Measurements from ENCODE around the gene FBXL17.
A peak's percentile ranks its signal among the peaks of the same experiment; 100 is the strongest.
"Not testable (repeated sequence)": the region's sequence is repeated elsewhere in the genome, so short reads cannot be mapped to it uniquely, and the experiment has no call there.

The FBXL17 gene

DNA sequence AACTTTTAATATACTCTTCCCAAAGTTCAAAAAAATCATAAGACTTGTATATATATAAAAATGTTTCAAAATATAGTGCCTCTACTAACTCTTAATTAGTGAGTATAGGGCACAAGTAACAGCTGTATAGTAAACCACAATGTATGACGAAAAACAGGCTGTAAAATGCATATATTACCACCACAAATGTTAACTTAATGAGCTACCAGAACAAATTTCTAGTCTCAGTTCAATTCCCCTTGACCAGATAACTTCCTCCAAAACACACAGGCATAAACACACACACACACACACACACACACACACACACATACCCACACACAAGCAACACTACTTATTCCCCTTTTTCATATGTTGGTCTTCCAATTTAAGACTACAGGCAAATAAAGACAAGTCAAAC lies 78.8 kb downstream of the FBXL17 start:
- no peak for DNase-seq

DNA sequence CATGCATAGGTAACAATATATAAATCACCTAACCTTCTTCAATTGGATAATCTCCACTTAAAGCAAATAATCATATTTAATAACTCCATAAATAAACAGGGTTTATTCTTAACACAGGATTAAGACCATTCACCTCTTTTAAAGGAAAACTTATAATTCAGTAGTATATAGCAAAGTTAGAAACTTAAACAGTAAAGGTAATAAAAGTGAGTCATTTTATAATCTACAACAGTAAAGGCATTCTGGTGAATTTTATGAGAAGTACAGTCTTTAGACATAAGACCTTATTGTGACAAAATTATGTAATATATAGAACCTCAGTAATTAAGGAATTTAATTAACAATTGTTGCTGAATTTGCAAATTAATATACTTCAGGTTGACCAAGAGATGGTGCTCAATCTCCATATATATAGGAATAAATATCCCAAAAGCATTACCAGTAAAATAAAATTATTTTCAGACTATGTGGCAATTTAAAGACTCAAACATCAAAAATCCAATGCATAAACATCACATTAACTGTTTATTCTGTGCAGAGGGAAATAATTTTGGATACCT lies 84.8 kb downstream of the FBXL17 start:
- DNase-seq = no peak

GRCh38 chr5:108295578-108296368 lies 86.1 kb downstream of the FBXL17 start:
- DNase-seq = no peak

- no peak for DNase-seq
Measured at GRCh38 chr5:108280960-108281569, 100.8 kb downstream of the FBXL17 start.

DNA sequence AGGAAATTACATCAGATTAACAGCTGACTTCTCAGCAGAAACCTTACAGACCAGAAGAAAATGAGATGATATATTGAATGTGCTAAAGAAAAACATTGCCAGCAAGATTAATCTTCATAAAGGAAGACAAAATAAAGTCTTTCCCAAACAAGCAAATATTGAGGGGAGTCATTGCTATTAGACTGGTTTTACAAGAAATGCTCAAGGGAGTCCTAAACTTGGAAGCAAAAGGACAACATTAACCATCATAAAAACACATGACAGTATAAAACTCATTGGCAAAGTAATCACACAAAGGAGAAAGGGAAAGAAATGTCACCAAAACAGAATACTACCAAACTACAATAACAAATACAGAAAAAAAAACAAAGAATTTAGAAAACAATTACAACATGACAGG lies 101.7 kb downstream of the FBXL17 start:
- DNase-seq = no peak

DNA sequence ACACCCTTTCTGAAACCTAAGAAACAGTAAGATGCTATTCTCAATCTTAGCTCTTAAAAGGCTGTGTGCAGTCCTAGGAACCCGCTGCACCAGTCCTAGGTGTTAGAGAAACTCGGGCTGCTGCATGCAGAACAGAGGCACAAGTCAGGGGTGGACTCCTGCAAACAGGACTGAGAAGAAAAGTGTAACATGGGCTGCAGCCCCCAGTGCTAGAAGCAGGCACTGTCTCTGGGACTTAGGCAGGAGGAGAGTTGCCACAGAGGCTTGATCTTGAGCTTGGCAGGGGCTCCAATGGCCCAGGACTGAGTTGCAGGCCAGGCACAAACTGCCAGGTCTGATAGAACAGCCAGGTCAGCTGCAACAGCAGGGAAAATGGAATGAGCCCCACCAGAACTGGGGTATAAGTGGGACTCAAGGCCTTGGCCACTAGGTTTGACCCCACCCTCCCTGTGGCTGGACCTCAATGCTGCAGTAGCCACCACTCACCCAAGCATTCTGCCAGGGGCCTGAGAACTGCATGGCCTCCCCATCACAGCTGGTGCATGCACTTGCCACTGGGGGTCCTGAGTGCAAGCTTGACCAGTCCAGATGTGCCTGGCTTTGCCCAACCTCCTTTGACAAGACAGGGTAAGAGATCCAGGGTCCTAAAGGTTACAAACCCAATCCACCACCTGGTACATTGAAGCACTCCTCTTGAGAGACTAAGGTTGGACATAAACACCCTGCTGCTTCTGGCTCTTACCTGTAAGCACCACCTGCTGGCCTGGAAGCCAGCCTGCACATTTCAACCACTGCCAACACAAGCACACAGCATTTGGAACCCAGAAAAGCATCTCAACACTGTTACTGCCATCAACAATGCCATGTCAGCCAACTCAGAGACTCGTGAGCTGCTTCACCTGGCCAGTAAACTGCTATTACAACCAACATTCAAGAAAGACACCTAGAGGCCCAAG lies 103.3 kb downstream of the FBXL17 start:
- DNase-seq = no peak

- DNase-seq = peak; percentile 77
Measured at GRCh38 chr5:108276187-108277050, 105.5 kb downstream of the FBXL17 start.

GRCh38 chr5:108274080-108274479 lies 107.8 kb downstream of the FBXL17 start:
- not testable (repeated sequence) for DNase-seq

DNA sequence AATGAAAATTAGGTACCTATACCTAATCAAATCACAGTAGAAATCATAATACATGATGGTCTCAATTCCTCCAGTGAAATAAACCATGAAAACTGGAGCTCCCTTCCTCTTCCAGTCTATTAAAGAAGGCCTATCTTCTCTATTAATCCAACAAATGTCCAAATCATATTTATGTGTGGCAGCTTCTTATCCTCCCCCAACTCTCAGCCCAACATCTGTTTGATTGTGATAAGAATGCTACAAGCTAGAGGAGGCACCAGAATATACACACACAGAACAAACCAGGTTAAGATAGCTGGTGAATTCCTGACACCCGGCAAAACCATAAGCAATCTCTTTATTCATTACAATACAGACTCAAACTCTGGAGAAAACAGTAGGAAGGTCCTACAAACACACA lies 110.8 kb downstream of the FBXL17 start:
- no peak for DNase-seq

DNA sequence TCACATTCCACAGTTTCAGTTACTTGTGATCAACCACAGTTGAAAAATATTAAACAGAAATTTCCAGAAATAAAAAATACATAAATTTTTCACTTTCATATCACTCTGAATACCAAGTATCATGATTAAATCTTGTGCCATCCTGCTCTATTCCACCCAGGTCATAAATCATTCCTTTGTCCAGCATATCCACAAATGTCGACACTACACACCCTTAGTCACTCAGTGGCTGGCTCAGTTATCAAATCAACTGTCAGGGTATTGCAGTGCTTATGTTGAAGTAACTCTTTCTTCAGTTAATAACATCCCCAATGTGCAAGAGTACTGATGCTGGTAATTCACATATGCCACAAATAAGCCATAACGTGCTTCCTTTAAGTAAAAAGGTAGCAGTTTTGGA lies 115.7 kb downstream of the FBXL17 start:
- DNase-seq = no peak

DNA sequence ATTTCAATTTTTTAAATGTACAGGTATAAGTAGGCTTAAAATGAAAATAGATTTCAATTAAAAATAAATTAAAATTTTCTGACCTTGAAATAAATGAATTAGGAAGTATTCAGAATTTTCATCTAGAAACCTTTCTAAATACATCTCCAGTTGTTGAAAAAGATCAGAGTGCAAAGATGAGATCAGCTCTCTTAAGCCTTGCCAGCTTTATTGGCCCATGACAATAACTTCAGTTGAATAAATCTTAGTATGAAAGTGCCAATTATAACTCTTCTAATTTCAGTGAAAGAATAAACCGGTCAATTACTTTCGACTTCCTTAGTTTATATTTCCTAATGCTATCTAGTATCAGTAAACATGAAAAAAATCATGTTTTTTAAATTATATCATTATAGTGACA lies 117.4 kb downstream of the FBXL17 start:
- no peak for DNase-seq

GRCh38 chr5:108263338-108263737 lies 118.6 kb downstream of the FBXL17 start:
- no peak for DNase-seq

DNA sequence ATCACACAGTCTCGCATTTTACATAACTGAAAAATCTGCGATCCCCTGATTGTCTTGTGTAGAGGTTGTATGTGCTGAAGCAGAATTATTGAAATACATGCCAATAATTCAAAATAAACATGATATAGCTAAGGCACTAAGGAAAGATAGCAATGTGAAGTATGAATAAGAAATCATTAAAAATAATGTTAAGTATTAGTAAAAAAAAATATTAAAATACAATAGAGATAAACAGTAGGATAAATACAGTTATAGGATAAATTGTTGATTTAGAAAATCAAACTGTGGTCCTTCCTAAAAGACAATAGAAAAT lies 121.1 kb downstream of the FBXL17 start:
- DNase-seq = no peak

DNA sequence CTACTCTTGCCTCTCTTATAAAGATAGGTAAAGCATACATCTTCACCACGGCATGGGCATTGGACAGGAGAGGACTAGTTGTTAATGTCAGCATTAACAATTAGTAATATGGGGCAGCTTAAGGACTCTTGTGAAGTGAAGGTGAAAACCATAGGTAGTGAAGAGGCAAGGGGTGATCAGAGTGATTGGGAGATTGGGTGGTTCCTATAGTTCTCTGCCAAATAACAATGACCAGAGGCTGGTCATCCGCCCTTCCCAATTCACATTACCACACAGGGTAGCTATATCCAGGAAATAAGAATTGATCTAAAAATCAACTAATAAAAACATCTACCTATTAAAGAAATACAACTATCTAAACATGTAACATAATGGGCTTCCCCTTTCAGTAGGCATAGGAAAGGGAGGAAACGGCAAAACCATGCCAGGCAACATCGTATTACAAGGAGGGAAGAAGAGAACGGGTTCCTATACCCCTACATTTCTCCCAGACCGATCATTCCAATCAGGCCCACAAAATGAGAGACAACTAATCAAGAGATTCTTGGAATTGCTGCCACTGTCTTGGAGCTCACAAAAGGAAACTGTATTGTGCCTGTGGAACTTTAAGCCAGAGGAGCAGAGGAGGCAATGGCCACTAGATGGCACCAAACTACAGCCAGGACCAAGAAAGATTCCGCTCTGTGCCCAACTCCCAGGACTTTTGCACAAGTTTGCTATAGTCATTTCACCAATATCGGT lies 121.6 kb downstream of the FBXL17 start:
- peak; percentile 62 for DNase-seq

- peak; percentile 1 for DNase-seq
Measured at GRCh38 chr5:108259306-108259705, 122.6 kb downstream of the FBXL17 start.

GRCh38 chr5:108257996-108258395 lies 123.9 kb downstream of the FBXL17 start:
- no peak for DNase-seq

- DNase-seq = peak; percentile 48
Measured at GRCh38 chr5:108255468-108255867, 126.4 kb downstream of the FBXL17 start.

- DNase-seq = peak; percentile 43
Measured at GRCh38 chr5:108251350-108251749, 130.5 kb downstream of the FBXL17 start.

DNA sequence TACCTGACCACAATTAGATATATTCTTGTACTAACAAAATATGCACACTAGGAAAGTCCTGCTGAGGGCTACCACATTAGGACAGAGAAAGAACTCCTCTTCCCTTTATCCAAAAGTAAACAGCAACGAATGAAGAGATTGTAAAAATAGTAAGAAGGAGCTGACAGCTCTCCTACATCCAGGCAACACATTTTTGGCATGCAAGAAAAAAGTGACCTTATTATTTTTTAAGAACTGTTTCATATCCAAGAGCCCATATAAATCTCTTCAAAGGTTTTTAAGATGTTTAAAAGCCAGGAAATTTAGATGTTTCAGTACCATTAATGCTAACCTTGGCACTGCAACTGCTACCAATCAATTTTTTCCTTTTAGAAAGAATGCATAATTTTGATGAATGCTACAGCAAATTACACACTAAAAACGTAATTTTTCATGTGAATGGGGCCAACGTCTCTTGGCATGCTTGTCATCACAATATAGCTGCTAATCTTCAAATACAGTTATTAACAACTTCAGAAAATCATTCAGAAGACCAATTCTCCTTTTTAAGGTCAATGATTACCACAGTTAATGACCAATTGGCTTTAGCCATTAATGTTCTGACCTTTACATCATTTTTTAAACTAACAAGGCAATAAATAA lies 132.0 kb downstream of the FBXL17 start:
- DNase-seq = no peak

- no peak for DNase-seq
Measured at GRCh38 chr5:108249095-108249784, 132.7 kb downstream of the FBXL17 start.
